Measurements from ENCODE around the gene LIMS1.
"Not testable (repeated sequence)": the region's sequence is repeated elsewhere in the genome, so short reads cannot be mapped to it uniquely, and the experiment has no call there.

The LIMS1 gene, protein sequence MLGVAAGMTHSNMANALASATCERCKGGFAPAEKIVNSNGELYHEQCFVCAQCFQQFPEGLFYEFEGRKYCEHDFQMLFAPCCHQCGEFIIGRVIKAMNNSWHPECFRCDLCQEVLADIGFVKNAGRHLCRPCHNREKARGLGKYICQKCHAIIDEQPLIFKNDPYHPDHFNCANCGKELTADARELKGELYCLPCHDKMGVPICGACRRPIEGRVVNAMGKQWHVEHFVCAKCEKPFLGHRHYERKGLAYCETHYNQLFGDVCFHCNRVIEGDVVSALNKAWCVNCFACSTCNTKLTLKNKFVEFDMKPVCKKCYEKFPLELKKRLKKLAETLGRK

DNA sequence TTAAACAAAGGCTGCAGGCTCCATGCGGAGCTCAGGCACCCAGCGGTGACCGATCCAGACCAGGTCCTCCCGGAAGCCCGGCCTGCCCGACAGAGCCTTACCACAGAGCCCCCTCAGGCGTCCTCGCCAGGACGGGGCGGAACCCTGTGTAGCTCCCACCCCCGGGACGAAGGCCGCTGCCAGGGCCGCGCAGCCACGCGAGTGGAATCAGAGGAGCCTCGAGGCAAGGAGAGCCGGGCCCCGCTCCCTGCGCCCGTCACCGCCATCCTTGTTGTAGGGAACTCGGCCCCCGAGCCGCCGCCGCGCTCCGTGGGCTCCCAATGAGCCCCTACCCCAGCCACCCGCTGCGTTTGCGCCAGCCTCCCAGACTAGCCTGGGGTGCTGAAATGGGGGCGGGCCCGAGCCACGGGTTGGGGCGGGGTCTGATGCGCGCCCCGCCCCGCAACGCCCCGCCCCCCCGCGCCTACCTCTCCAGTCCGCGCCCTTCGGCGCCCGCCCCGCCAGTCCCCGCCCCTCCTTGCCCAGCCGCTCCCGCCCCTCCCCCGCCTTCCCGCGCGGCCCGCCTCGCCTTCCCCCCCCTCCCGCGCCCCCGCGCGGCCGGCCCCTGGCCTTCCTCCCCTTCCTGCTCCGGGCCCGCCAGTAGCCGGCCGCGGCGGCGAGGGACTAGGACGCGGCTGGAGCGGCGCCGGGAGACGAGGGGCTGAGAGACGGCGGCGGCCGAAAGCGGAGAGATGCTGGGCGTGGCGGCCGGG, at the start of gene LIMS1:
Gene LIMS1, plus strand, starts transcription at position 639 of the 752 bp plus-strand sequence. Its CDS starts 93 bp downstream, at position 732.
- no peak for TF ChIP-seq CTCF (IDR thresholded peaks at IDR 0.05; ENCODE audit: insufficient read depth, low read depth, low read length, missing control alignments)
- peak within 1 kb of the TSS; percentile 92 for H3K4me3 ChIP-seq (ENCODE audit: low read depth, low read length)
- peak; percentile 93 for DNase-seq (ENCODE audit: low read depth)

DNA sequence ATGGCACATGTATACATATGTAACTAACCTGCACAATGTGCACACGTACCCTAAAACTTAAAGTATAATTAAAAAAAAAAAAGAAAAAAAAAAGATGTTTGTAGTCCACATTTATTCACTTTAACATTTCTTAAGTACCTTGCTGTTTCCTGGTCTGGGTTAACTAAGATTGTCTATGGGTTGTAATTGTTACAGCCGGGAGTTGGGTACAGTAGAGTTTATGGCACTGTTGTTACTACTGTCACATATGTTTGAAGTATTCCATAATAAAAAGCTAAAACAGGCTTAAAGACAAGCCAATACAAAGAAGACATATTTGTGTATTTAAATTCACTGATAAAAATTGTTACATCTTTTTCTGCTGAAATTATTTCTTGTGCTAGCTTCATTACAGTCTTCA, 49.0 kb upstream of the LIMS1 start:
- no peak for DNase-seq (ENCODE audit: low read depth)
- no peak for TF ChIP-seq CTCF (IDR thresholded peaks at IDR 0.05; ENCODE audit: insufficient read depth, low read depth, low read length, missing control alignments)
- H3K4me3 ChIP-seq (ENCODE audit: low read depth, low read length) = no peak overlapping the region

DNA sequence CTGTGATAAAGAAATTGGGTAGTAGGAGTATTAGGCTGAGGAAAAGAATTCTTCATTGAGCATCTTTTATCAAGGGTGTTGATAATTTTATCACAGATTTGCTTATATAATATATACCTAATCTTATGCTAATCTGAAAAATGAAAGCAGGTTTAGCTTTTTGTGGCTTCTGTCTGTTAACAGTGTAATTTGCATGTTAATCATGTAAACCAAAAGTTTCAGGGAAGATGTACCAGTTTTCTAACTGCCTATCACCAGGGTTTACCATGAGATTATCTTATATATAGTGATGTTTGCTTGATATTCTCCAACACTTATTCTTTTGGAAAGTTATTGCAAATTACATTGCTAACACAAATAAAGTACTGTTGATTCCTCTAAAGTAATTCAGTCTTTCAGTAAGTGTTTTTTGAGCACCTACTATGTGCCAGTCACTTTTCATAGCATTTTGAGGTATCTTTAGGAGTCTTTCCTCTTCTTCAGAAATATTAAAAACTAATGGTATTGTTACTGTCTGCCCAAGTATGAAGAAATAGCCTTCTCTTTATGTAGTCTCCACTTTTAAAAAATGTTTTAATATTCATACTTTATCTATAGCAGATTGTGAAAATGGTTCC, 43.7 kb upstream of the LIMS1 start:
- H3K4me3 ChIP-seq (ENCODE audit: low read depth, low read length) = no peak overlapping the region
- no peak for DNase-seq (ENCODE audit: low read depth)
- TF ChIP-seq CTCF (IDR thresholded peaks at IDR 0.05; ENCODE audit: insufficient read depth, low read depth, low read length, missing control alignments) = no peak

DNA sequence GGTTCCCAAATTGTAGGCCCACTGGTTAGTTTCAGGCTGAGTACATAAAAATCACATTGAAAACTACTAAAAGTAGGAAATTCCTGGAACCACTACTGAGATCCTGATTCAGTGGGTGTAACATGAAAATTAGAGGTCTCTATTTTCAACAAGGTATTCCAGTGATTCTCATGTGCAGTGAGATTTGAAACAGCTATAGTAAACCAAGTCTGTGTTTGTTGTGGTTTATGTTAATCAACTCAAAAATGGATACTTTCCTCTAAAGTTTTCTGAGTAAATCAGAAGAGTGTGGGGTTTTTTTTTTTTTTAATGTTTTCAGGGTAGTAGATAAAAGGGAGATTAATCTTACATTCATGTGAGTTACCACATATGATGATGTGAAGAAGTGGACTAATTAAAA, 42.4 kb upstream of the LIMS1 start:
- TF ChIP-seq CTCF (IDR thresholded peaks at IDR 0.05; ENCODE audit: insufficient read depth, low read depth, low read length, missing control alignments) = no peak

DNA sequence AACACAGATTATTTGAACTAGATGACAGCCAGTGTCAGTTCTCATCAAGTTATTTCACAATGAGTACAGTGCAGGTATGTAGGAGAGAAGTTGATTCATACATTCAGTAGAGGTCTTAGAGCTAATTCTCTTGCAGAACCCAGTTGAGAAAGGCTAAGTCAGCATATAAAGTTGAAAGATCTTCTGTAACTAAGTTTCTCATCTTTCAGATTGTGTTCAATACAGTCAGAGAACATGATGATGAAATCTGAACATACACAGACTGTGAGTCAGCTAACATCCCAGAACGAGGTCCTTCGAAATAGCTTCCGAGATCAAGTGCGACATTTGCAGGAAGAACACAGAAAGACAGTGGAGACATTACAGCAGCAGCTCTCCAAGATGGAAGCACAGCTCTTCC, 41.9 kb upstream of the LIMS1 start:
- no peak for TF ChIP-seq CTCF (IDR thresholded peaks at IDR 0.05; ENCODE audit: insufficient read depth, low read depth, low read length, missing control alignments)
- H3K4me3 ChIP-seq (ENCODE audit: low read depth, low read length) = no peak overlapping the region
- DNase-seq (ENCODE audit: low read depth) = no peak

More for the DNA sequence above, 42.4 kb upstream of the LIMS1 start:
- H3K4me3 ChIP-seq (ENCODE audit: low read depth, low read length) = no peak overlapping the region
- DNase-seq (ENCODE audit: low read depth) = no peak

DNA sequence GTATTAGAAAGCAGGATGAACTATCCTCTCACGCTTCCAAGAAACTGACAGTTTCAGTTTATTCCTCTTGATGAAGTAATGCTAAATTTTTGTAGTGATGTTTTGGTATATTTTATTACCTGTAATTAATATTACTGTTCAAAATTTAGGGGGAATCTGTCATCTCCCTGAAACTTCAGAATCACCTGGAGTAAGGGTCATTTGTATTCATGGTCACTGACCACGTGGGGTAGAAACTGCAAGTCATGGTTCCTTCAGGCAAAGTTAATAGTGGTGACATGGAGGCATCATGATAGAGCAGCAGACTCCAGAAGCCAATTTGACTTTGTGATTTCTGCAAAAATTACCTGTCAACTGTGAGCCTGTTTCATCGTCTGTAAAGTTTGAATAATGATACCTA, 38.1 kb upstream of the LIMS1 start:
- DNase-seq (ENCODE audit: low read depth); H3K4me3 ChIP-seq (ENCODE audit: low read depth, low read length): not testable (repeated sequence)

DNA sequence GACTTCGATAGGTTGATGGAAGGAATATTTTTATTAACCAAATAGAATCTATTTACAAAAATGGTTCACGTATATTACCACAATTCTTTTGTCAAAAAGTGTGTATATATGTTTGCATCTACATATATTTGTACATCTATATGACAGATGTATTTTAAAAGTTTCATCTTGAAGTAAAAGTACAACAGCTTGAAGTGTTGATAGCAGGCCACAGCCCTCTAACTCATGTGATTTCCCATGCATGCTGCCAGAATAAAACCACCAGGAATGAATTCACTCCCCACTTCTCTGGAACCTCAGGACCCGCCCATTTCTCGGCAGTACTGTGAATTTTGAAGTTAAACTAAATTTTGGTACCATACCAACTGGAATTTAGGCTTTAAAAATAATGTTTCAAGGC, 26.6 kb upstream of the LIMS1 start:
- not testable (repeated sequence) for DNase-seq (ENCODE audit: low read depth)

DNA sequence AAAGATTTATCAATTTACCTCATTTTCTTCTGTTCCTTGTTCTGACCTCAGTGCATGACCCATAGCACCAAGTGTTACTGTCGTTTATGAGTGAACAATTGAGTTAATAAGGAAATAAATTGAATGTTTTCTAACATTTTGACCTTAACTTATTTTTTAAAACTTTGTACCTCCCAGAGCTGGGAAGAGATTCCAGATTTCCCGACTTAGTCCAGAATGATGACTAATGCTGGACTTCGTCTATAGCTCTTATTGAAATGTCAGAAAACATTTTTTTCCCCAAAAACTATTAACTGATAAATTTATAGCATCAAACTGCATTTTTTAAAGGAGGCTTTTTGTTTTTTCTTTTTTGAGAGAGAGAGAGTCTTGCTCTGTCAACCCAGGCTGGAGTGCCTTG, 21.8 kb upstream of the LIMS1 start:
- not testable (repeated sequence) for DNase-seq (ENCODE audit: low read depth); H3K4me3 ChIP-seq (ENCODE audit: low read depth, low read length)

More for the DNA sequence above, 26.6 kb upstream of the LIMS1 start:
- H3K4me3 ChIP-seq (ENCODE audit: low read depth, low read length) = not testable (repeated sequence)

GRCh38 chr2:108514478-108514877, 19.8 kb upstream of the LIMS1 start:
- DNase-seq (ENCODE audit: low read depth); H3K4me3 ChIP-seq (ENCODE audit: low read depth, low read length): not testable (repeated sequence)

GRCh38 chr2:108524688-108525087, 9.6 kb upstream of the LIMS1 start:
- DNase-seq (ENCODE audit: low read depth); H3K4me3 ChIP-seq (ENCODE audit: low read depth, low read length): not testable (repeated sequence)

DNA sequence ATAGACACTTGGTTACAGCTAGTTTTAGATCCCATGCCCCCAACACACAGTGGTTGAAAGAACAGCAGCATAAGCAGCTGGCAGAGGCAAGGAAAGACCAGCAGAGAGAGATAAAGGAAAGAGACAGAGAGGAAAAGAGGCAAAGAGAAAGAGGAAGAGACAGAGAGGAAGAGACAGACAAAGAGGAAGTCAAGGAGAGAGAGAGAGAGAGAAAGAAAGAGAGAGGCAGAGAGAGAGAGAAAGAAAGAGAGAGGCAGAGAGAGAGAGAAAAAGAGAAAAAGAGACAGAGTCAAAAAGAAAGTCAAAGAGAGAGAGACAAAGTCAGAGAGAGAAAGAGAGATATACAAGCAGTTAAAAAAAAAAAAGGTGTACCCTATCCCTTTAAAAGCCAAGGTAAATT, 9.0 kb upstream of the LIMS1 start:
- DNase-seq (ENCODE audit: low read depth); H3K4me3 ChIP-seq (ENCODE audit: low read depth, low read length): not testable (repeated sequence)
